ENCODE measurements around the gene ERFL. TPM values are rescaled to one million over a fixed set of nuclear protein-coding genes. Genes with fewer than 3 reads are reported as not detected.

ERFL gene
- total RNA-seq, 1 donor from 2014 or later: not detected

DNA sequence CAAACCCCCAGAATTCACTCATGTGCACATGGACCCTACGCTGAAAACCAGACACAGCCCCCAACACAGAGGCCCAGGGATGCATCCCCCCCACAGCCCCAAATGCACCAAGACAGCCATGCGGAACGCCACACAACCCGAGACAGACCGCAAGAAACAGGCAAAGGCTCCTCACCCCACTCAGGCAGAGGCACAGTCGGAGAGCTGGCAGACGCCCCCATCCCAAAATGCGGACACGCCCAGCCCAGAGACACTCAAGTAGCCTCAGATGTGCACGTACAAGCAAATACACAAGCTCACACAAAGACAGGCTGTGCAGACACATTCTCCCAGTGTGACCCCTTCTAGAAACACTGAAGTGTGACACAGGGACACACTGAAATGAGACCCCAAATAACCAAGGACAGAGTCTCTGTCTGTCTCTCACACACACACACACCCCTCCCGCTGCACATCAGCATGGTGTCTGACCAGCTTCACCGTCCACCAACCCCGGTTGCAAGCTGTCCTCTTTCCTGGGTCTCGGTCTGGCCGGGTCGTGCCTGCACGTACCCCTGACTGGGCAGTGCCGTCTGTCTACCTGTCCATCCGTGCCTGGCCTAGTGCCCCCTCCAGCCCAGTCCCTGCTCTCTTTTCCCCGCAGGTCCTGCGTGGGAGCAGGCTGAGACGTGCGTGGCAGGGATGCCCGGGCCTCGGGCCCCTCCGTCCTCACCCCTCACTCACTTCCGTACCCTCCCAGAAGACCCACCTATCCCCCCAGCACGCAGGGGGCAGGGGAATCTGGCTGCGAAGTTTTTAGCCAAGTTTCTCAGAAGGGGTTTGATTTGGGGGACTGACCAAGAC is 16.1 kb downstream of the ERFL start:
- Histone ChIP-seq H3K27me3 (peaks cover 13% of the 10 kb centered on the region), H3K4me1 (no peaks in the 10 kb centered on the region), H3K4me3 (no peak overlapping the region), H3K27ac (no peak overlapping the region), H3K9me3 (no peaks in the 10 kb centered on the region), H3K36me3 (peaks cover under 1 to 3% of the 10 kb centered on the region in 2 donors)
- intact Hi-C loops (cut with DNase I): no loop called here
- no peak for DNase-seq (ENCODE audit: low spot score in 2 of 2)
- TF ChIP-seq, protein P1, sequence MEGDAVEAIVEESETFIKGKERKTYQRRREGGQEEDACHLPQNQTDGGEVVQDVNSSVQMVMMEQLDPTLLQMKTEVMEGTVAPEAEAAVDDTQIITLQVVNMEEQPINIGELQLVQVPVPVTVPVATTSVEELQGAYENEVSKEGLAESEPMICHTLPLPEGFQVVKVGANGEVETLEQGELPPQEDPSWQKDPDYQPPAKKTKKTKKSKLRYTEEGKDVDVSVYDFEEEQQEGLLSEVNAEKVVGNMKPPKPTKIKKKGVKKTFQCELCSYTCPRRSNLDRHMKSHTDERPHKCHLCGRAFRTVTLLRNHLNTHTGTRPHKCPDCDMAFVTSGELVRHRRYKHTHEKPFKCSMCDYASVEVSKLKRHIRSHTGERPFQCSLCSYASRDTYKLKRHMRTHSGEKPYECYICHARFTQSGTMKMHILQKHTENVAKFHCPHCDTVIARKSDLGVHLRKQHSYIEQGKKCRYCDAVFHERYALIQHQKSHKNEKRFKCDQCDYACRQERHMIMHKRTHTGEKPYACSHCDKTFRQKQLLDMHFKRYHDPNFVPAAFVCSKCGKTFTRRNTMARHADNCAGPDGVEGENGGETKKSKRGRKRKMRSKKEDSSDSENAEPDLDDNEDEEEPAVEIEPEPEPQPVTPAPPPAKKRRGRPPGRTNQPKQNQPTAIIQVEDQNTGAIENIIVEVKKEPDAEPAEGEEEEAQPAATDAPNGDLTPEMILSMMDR (IDR thresholded peaks at IDR 0.05): no peak

- intact Hi-C loops (cut with DNase I): no loop called here
- DNase-seq (ENCODE audit: low spot score in 2 of 2): no peak
- no peak overlapping the region for H3K4me3 ChIP-seq
- H3K9me3 ChIP-seq: no peaks in the 10 kb centered on the region
- TF ChIP-seq, protein P1 (IDR thresholded peaks at IDR 0.05): no peak
- no peaks in the 10 kb centered on the region for H3K4me1 ChIP-seq
- no peak overlapping the region for H3K27ac ChIP-seq
- H3K36me3 ChIP-seq: peaks cover 7 to 12% of the 10 kb centered on the region in 2 donors
- H3K27me3 ChIP-seq: peaks cover 13% of the 10 kb centered on the region
These were observed 17.0 kb downstream of the ERFL start for GRCh38 chr19:41910992-41911888.

DNA sequence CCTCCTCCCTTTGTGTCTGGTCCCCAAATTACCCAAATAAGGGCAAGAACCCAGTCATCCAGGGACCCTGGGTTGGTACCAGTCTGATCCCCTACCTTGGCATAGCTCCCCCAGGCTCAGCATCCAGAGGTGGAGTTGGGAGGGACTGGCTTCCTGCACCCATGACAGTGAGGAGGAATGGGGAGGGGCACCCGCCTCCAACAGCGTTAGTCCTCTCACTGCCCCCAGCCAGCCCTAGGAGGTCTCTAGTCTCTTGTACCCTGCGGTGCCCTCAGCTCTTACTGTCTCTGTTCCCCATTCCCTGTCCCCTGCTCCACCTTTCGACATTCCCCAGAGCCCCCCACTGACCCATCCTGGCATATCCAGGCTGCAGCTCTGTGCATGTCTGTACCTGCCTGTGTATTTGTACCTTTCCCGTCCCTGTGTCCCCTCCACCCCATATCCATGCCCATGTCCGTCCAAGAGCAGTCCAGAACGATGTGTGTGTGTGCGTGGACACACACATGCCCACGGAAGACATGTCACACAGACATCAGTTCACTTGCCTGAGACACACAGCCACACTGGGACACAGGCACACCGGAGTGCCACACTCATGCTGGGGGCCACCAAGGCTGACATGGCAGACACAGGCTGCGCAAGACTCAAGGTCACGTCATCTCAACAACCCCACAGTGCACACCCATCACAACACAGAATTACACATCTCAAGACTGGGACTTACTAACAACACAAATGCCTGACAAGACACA is 17.8 kb downstream of the ERFL start:
- DNase-seq (ENCODE audit: low spot score in 2 of 2): no peak
- Histone ChIP-seq H3K36me3 (peaks cover 15 to 20% of the 10 kb centered on the region in 2 donors), H3K27me3 (peaks cover 13% of the 10 kb centered on the region), H3K4me3 (no peak overlapping the region), H3K9me3 (no peaks in the 10 kb centered on the region), H3K4me1 (no peaks in the 10 kb centered on the region), H3K27ac (no peak overlapping the region)
- intact Hi-C loops (cut with DNase I): no loop called here
- TF ChIP-seq, protein P1 (IDR thresholded peaks at IDR 0.05): no peak

DNA sequence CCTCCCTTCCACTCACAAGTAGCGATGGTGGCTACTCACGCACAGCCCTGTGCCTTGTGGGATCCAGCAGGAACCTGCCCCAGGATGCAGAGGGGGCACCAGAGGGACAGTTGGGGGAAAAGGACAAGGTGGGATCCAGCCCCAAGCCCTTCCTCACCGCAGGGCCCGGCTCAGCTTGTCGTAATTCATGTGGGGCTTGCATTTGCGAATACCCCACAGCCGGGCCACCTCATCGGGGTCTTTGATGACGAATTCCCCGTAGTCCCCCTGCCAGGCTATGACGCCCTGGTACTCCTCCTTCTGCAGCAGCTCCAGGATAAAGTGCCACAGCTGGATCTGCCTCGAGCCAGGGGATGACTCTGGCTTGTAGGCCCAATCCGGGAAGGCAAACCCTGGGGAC is 18.5 kb downstream of the ERFL start:
- H3K27me3 ChIP-seq: peaks cover 10% of the 10 kb centered on the region
- DNase-seq (ENCODE audit: low spot score in 2 of 2): no peak
- H3K9me3 ChIP-seq: no peaks in the 10 kb centered on the region
- intact Hi-C loops (cut with DNase I): no loop called here
- no peaks in the 10 kb centered on the region for H3K4me1 ChIP-seq
- TF ChIP-seq, protein P1 (IDR thresholded peaks at IDR 0.05): no peak
- H3K4me3 ChIP-seq: no peak overlapping the region
- no peak overlapping the region for H3K27ac ChIP-seq
- H3K36me3 ChIP-seq: peaks cover 21 to 27% of the 10 kb centered on the region in 2 donors

DNA sequence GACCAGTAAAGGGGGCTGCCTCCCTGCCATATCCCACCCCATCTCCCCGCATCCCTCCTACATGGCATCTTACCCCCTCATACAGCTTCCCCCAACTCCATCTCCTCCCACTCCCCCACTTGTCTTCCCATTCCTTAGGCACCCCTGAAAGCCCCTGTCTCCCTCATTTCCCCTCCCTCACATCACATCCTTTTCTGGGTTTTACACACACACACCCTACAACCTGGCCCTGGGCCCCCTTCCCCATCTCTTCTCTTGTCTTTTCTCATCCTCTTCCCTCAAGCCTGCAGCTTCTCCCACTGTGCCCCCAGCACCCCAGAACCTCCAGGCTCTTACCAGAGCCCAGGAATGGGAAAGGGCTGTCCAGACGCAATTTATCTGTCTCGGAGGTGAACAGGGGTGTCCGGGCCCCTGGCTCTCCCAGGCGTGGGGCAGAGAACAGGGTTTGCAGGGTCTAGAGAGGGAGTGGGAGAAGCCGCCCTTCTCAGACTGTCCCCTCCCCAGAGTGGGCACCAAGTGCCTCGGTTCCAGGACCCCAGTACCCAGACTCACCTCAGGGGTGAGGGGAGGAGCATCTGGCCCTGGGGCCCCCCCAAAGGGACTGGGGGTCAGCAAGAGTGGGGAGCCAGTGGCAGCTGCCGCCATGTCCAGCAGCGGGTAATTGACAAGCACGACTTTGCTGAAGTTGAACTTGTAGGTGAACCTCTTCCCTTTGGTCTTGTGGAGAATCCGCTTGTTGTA is 19.4 kb downstream of the ERFL start:
- intact Hi-C loops (cut with DNase I): no loop called here
- H3K9me3 ChIP-seq: no peaks in the 10 kb centered on the region
- H3K36me3 ChIP-seq: peaks cover 29 to 35% of the 10 kb centered on the region in 2 donors
- peaks cover 10% of the 10 kb centered on the region for H3K27me3 ChIP-seq
- DNase-seq (ENCODE audit: low spot score in 2 of 2): no peak
- no peaks in the 10 kb centered on the region for H3K4me1 ChIP-seq
- no peak overlapping the region for H3K27ac ChIP-seq
- H3K4me3 ChIP-seq: no peak overlapping the region
- TF ChIP-seq, protein P1 (IDR thresholded peaks at IDR 0.05): no peak

All from ascending aorta (tissue), 2 donors.